BE2C (cell line): Measurements from ENCODE around the gene CTSZ.
"Not testable (repeated sequence)": the region's sequence is repeated elsewhere in the genome, so short reads cannot be mapped to it uniquely, and the experiment has no call there.

Source experiments
- DNase-seq: peaks from one replicate; pipeline ENCODE4 v3.0.0-alpha.2; 2020
- H3K27me3 ChIP-seq: fragments of 250-450 bp; sonication (Bioruptor Pico); 2 replicates; pipeline ENCODE4 v1.5.1; 2020; ENCODE audit warnings: mild to moderate bottlenecking
- H3K36me3 ChIP-seq: fragments of 250-450 bp; sonication (Bioruptor Pico); 2 replicates; pipeline ENCODE4 v1.5.1; 2020; ENCODE audit warnings: mild to moderate bottlenecking
- H3K4me1 ChIP-seq: fragments of 250-450 bp; sonication (Bioruptor Pico); 2 replicates; pipeline ENCODE4 v1.5.1; 2020
- H3K4me3 ChIP-seq: 2 replicates; pipeline ENCODE4 v1.5.1; 2011; ENCODE audit warnings: low read depth, low read length
- H3K9me3 ChIP-seq: fragments of 250-450 bp; sonication (Bioruptor Pico); 2 replicates; pipeline ENCODE4 v1.5.1; 2020
- TF ChIP-seq, protein P1 (sequence below): IDR thresholded peaks from 2 replicates; pipeline ENCODE4 v1.5.1; 2012; ENCODE audit warnings: mild to moderate bottlenecking, low read depth, low read length

The CTSZ gene

GRCh38 chr20:59042151-59042795, 35.2 kb upstream of the CTSZ start, which contains the start of gene PRELID3B:
Gene PRELID3B, minus strand, starts transcription at chr20:59042786. Its CDS starts 56 bp downstream, at chr20:59042730.
- peaks cover 26% of the 10 kb centered on the region for H3K36me3 ChIP-seq
- H3K4me3 ChIP-seq: peak within 1 kb of the TSS; percentile 79
- no peak for DNase-seq
- TF ChIP-seq, protein P1, sequence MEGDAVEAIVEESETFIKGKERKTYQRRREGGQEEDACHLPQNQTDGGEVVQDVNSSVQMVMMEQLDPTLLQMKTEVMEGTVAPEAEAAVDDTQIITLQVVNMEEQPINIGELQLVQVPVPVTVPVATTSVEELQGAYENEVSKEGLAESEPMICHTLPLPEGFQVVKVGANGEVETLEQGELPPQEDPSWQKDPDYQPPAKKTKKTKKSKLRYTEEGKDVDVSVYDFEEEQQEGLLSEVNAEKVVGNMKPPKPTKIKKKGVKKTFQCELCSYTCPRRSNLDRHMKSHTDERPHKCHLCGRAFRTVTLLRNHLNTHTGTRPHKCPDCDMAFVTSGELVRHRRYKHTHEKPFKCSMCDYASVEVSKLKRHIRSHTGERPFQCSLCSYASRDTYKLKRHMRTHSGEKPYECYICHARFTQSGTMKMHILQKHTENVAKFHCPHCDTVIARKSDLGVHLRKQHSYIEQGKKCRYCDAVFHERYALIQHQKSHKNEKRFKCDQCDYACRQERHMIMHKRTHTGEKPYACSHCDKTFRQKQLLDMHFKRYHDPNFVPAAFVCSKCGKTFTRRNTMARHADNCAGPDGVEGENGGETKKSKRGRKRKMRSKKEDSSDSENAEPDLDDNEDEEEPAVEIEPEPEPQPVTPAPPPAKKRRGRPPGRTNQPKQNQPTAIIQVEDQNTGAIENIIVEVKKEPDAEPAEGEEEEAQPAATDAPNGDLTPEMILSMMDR: no peak
- no peaks in the 10 kb centered on the region for H3K27me3 ChIP-seq
- H3K4me1 ChIP-seq: peaks cover 9% of the 10 kb centered on the region
- H3K9me3 ChIP-seq: no peaks in the 10 kb centered on the region

GRCh38 chr20:59041487-59041886, 34.4 kb upstream of the CTSZ start:
- not testable (repeated sequence) for H3K27me3 ChIP-seq, H3K4me1 ChIP-seq
- peak overlapping the region; percentile 79 for H3K4me3 ChIP-seq

GRCh38 chr20:59040667-59041066, 33.6 kb upstream of the CTSZ start:
- Histone ChIP-seq H3K4me1 (peaks cover 9% of the 10 kb centered on the region), H3K27me3 (no peaks in the 10 kb centered on the region), H3K36me3 (peaks cover 40% of the 10 kb centered on the region), H3K9me3 (no peaks in the 10 kb centered on the region), H3K4me3 (peak overlapping the region; percentile 15; the same call in 1 of the 2 replicates)
- TF ChIP-seq, protein P1: no peak
- DNase-seq: no peak

More at GRCh38 chr20:59041487-59041886, 34.4 kb upstream of the CTSZ start:
- DNase-seq, H3K9me3 ChIP-seq: not testable (repeated sequence)
- H3K36me3 ChIP-seq: peaks cover 32% of the 10 kb centered on the region

DNA sequence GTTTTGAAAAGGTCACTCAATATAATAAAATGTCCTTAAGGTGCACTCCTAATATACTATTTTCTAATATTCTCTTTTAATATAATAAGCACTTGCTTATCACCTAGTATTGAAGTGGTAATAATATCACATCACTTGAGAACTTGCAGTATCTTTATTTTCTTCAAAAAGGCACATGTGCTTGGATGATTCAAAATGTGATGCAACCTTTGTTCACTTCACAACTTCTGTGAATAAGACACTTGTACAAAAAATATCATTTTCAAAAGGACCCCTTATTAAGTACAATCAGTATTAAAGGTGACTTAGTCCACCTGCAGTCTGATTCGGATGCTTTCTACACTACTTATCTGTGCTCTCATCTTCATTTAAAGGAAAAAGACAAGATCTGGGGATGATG, 32.2 kb upstream of the CTSZ start:
- Histone ChIP-seq H3K4me3 (no peak overlapping the region), H3K36me3 (peaks cover 48% of the 10 kb centered on the region)

GRCh38 chr20:59037386-59037785, 30.3 kb upstream of the CTSZ start:
- DNase-seq: no peak
- TF ChIP-seq, protein P1: no peak
- no peaks in the 10 kb centered on the region for H3K27me3 ChIP-seq
- peaks cover 48% of the 10 kb centered on the region for H3K36me3 ChIP-seq
- peaks cover 7% of the 10 kb centered on the region for H3K4me1 ChIP-seq
- no peak overlapping the region for H3K4me3 ChIP-seq
- H3K9me3 ChIP-seq: no peaks in the 10 kb centered on the region

More for the DNA sequence above, 32.2 kb upstream of the CTSZ start:
- DNase-seq: no peak
- peaks cover 9% of the 10 kb centered on the region for H3K4me1 ChIP-seq
- TF ChIP-seq, protein P1: no peak
- H3K9me3 ChIP-seq: no peaks in the 10 kb centered on the region
- no peaks in the 10 kb centered on the region for H3K27me3 ChIP-seq

- peaks cover 7% of the 10 kb centered on the region for H3K4me1 ChIP-seq
Measured at GRCh38 chr20:59035381-59035780, 28.3 kb upstream of the CTSZ start.

More at GRCh38 chr20:59035381-59035780, 28.3 kb upstream of the CTSZ start:
- Histone ChIP-seq H3K9me3 (no peaks in the 10 kb centered on the region), H3K36me3 (peaks cover 49% of the 10 kb centered on the region), H3K27me3 (no peaks in the 10 kb centered on the region), H3K4me3 (no peak overlapping the region)
- TF ChIP-seq, protein P1: no peak
- no peak for DNase-seq
